ENCODE measurements around the gene PPARG.
"Not testable (repeated sequence)": the region's sequence is repeated elsewhere in the genome, so short reads cannot be mapped to it uniquely, and the experiment has no call there.

The PPARG gene

DNA sequence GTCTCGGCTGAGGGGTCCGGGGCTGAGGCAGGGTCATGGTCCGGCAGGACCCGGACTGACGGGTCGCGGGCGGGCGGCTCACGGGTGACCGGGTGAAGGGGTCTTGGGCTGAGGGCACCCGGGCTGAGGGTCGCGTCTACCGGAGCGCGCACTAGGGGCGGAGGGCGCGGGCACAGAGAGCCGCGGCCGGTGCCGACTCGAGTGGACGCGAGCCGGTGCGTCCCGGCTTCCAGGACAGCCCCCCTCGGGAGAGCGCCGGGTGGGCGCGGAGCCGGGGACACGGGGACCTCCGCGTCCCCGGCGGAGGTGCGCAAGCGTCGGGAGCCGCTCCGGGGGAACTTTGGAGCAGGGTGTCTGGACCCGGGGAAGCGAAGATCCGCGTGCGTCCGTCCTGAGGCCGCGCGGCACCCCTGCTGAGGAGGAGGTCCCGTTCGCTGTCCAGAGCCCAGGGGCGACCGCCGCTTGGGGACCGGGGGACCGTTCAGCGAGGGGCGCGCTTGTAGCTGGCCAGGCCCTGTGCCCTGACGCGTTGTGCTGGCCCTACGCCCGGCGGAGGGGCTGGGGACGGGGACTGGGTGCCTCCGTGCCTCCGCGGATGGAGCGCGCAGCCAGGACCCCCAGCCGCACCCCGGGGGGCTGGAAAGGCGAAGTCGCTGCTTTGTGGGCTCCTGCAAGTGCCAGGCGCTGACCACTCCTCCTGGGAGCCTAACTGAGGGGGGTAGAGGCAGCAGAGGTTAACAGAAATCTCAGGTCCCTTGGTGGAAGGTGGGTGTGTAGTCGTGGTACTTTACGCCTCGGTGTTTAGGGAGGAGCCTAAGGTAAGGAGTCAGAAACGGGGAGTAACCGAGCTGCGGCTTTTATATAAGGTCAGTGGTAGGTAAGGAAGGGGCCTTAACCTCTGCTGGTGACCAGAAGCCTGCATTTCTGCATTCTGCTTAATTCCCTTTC lies at the start of gene PPARG:
TSS of gene PPARG (plus strand) at position 889 of the 948 bp plus-strand sequence. CDS start 90,642 bp downstream, outside the sequence.
- no peak for DNase-seq

DNA sequence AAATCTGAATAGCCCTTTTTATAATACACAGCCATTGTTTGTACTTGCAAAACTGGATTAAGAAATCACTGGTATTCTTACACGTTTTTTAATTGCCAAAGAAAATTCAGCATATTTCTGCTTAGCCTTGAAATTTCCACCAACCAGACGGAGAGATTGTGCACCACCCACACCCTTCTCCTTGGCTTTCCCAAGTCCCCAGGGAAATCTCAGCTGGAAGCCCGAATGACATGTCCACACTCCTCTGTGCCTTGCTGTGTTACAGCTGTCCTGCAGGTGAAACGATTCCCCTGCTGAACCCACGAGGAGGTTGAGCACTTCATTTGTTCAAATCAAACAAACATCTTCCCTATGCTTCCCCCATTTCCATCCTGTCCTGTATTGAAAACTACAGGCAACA lies 49.6 kb upstream of the PPARG start:
- no peak for DNase-seq

DNA sequence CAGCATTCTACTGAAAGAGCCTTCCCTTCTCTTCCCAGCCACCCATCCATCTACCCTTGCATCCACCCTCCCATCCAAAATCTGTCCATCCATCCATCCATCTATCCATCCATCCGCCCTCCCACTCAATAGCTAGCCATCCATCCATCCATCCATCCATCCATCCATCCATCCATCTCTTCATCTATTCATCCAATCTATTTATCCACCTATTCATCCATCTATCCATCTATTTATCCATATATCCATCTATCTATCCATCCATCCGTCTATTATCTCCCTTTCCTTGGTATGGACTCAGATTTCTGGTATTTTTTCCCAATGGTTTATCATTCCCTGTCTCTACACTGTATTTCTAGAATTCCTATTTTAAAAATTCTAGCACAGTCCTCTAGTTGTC lies 46.1 kb upstream of the PPARG start:
- DNase-seq = no peak

- DNase-seq = no peak
These were observed 42.2 kb upstream of the PPARG start for GRCh38 chr3:12246497-12247163.

GRCh38 chr3:12247411-12247810 lies 41.5 kb upstream of the PPARG start:
- DNase-seq = no peak

DNA sequence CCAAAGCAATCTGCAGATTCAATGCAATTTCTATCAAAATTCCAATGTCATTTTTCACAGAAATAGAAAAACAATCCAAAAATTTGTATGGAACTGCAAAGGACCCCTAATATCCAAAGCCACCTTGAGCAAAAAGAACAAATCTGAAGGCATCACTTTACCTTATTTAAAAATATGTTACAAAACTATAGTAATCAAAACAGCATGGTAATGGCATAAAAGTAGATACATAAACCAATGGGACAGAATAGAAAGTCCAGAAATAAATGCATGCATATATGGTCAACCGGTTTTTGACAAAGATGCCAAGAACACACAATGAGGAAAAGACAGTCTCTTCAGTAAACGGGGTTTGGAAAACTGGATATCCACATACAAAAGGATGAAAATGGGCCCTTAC lies 39.4 kb upstream of the PPARG start:
- no peak for DNase-seq

DNA sequence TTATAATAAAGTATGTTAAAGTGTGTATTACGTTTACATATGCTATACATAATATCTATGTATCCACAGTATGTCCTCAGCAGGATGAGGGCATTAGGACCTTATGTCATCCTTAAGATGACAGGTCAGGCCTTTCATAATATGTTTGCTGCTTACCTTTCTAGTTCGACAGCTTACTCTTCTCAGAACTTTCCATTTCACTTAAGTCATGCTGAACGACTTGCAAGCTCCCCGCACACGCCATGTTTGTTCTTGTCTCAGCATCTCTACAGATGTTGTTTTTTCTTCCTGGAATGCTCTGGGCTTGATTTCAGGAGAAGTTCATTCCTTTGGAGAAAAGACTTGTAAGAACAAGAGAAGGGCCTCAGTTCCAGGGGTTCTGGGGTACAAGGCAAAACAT lies 36.0 kb upstream of the PPARG start:
- no peak for DNase-seq

DNA sequence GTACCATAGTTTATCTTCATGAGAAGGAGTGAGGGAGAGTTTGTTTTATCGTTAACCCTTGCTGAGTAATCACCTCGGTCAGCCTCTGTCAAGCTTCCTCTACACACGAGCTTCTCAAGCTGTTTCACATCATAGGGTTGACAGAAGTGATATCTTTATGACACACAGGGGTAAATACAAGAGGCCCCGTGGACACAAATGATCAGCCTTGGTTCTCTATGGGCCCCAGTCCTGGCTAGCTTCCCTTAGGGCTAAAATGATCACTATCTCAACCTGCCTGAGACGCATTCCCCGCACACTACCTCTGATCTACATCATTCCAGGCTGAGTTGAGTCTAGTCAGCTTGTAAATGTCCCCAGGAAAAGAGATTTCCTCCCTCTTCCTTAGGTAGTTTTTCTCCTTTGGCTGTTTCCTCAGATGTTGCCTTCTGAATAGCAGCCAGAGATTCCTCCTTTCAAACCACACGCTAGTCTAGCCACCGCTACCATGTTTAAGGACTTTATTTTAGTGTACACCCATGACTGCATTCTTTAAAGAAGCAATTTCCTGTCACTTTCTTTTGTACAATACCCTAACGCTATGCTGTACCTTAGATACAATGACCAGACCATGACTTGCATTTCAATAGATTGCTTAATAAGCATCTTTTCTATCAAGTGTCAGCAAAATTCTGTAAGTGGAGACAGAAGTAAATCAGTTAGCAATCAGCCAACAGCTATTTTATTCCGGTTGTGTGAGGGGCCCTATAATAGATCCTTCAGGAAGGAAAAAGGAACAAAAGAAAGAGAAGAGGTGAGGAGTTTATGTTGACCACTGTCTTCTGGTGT lies 35.1 kb upstream of the PPARG start:
- DNase-seq = no peak

DNA sequence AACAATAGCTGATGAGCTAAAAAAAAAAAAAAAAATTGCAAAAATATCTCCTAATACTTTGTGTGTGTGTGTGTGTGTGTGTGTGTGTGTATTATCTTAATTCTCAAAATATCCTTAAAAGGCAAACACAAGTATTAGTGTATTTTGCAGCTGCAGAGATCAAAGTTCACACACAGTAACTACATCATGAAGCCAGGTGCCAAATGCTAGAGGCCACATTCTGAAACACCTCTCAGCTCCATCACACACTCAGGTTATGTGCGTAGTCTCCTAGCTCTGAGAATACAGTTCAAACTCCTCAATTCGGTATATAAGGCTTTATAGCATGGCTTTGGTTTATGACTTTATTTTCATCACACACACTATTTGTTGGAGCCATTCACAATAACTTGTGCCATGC lies 33.5 kb upstream of the PPARG start:
- DNase-seq = no peak

GRCh38 chr3:12258911-12259310 lies 30.0 kb upstream of the PPARG start:
- no peak for DNase-seq

DNA sequence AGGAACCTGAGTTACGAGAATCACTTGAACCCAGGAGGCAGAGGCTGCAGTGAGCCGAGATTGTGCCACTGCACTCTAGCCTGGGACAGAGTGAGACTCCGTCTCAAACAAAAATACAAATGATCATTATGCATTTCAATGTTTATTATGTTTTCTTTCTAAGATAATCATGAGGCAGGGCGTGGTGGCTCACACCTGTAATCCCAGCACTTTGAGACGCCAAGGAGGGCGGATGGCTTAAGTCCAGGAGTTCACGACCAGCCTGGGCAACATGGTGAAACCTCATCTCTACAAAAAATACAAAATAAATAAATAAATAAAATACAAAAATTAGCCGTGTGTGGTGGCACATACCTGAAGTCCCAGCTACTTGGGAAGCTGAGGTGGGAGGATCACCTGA lies 26.7 kb upstream of the PPARG start:
- DNase-seq = not testable (repeated sequence)

- no peak for DNase-seq
These were observed 23.4 kb upstream of the PPARG start for GRCh38 chr3:12265508-12265907.

GRCh38 chr3:12266038-12266437 lies 22.8 kb upstream of the PPARG start:
- DNase-seq = no peak

GRCh38 chr3:12267376-12268030 lies 21.4 kb upstream of the PPARG start:
- DNase-seq = no peak

DNA sequence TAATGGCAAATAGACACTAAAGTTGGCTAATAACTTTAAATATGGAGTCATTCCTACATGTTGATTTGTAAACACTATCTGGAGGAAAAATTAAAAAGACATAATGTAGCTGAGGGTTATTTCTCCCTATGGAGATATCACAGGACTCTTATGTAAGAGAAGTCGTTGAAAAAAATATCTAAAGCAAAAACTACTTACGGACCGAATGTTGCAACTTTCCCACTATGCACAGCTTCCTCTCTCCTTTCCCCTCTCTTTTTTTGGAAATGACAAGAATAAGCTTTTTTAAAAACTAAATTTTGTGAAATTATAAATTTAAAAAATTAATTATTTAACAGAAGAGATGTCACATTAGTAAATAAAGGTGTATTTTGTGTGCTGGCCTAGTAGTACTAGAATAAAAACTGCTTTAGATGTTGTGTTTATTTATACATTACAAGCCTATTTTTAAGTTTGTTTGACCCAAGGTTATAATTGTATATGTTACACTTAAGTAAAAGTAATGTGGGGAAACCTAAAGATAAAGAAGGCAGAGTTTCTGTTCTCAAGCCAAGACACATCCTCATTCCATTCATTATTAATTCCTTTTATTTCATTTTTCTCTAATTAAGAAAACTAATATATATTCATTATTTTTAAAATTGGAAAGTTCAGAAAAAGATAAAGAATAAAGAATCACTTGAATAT lies 20.7 kb upstream of the PPARG start:
- DNase-seq = no peak

DNA sequence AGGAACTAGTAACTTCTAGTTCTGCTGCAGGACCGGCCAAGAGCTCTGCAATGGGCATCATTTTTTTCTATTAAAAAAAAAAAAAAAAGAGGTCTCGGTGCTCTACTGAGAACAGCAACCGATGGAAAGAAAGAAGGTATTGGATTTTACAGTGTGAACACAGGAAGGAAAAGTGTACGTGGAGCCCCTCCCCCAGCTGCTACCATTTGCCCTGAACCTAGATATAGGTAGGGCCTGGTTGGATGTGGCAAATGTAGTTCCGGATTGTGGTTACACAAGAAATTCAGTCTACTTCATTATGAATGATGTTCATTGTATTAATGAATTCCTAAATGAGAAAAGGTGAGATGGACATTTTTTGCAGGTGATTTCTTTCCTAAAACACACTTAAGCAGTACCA lies 17.9 kb upstream of the PPARG start:
- no peak for DNase-seq

DNA sequence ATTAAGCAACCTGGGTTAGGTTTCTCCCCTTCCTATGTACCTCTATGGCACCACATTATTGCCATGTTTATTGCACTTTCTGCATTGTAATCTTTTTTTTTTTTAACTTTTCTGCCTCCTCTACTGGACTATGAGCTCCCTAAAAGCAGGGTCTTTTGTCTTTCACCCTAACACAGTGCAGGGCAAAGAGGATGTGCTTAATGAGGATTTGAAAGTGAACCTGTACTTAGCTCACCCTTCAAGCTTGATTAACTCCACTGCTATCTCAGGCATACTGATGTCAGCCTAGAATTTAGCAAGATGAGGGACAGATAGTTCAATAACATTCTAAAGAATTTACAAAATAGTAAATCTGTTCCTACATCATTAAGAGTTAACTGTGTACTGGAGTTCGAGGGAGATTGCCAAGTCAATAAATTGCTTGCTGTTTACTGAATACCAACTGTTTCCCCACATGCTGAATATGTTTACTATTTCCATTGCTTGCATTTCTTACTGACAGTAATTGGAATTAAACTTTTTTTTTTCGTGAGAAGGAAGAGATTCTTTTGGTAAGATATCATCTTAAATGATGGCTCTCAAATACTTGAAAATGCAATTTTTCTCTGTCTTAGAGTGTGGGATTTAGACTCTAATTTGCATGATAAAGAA lies 15.7 kb upstream of the PPARG start:
- DNase-seq = no peak

- DNase-seq = no peak
These were observed 12.8 kb upstream of the PPARG start for GRCh38 chr3:12275974-12276650.

GRCh38 chr3:12276827-12277226 lies 12.0 kb upstream of the PPARG start:
- DNase-seq = not testable (repeated sequence)

DNA sequence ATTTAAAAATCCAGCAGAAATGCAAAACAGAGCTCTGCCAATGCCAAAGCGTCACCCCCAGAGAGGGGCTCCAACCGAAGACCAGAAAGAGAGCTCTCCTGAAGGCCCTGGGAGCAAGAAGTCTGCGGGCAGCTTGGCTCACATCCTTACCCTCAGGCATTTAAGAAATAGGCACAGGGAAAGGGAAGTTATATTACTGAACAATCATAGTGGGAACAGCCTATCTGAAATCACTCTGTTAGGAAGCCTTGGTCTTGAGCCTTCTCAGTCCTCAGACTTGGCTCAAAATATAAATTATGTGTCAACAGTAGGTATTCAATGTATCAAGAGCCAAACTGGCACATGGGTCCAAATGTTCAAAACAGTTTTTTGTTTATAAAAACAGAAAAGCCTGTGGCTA lies 10.3 kb upstream of the PPARG start:
- DNase-seq = no peak
